ACC112 (cell line): ENCODE results near the gene ZMPSTE24.

Experiments
- H2AFZ ChIP-seq: fragments of 200-600 bp; sonication (generic); one replicate; pipeline ENCODE4 v1.6.0; 2017; ENCODE audit warnings: antibody characterized with exemption, low read length; ENCODE audit not compliant: unreplicated experiment
- H3K27ac ChIP-seq: fragments of 200-600 bp; sonication (generic); 2 replicates; pipeline ENCODE4 v1.5.1; 2014; ENCODE audit warnings: low read depth, mild to moderate bottlenecking, antibody characterized with exemption, low read length, moderate library complexity
- H3K27me3 ChIP-seq: fragments of 200-600 bp; sonication (generic); 2 replicates; pipeline ENCODE4 v1.6.1; 2014; ENCODE audit warnings: mild to moderate bottlenecking, antibody characterized with exemption, low read length, moderate library complexity, mixed read lengths; ENCODE audit not compliant: insufficient read depth
- H3K36me3 ChIP-seq: fragments of 200-600 bp; sonication (generic); 2 replicates; pipeline ENCODE4 v1.6.1; 2016; ENCODE audit warnings: mild to moderate bottlenecking, antibody characterized with exemption, low read length, moderate library complexity, mixed read lengths; ENCODE audit not compliant: insufficient read depth
- H3K4me1 ChIP-seq: fragments of 200-600 bp; sonication (generic); one replicate; pipeline ENCODE4 v1.6.1; 2016; ENCODE audit warnings: low read length, mixed read lengths; ENCODE audit not compliant: insufficient read depth, unreplicated experiment, control insufficient read depth
- H3K4me3 ChIP-seq: fragments of 200-600 bp; sonication (generic); 2 replicates; pipeline ENCODE4 v1.5.1; 2014; ENCODE audit warnings: mild to moderate bottlenecking, low read depth, low read length
- H3K79me2 ChIP-seq: fragments of 200-600 bp; sonication (generic); one replicate; pipeline ENCODE4 v1.6.0; 2016; ENCODE audit warnings: low read length; ENCODE audit not compliant: control insufficient read depth, unreplicated experiment, insufficient read depth

Gene ZMPSTE24

GRCh38 chr1:40258445-40258769, 371 bp downstream of the ZMPSTE24 start:
- no peaks in the 10 kb centered on the region for H3K27me3 ChIP-seq
- peak overlapping the region; percentile 62 for H2AFZ ChIP-seq
- peaks cover 60% of the 10 kb centered on the region for H3K79me2 ChIP-seq
- H3K4me3 ChIP-seq: peak overlapping the region; percentile 90
- H3K4me1 ChIP-seq: peaks cover 22% of the 10 kb centered on the region
- peaks cover 26% of the 10 kb centered on the region for H3K36me3 ChIP-seq
- peak overlapping the region; percentile 59 for H3K27ac ChIP-seq

GRCh38 chr1:40264354-40264781, 6.3 kb downstream of the ZMPSTE24 start:
- Histone ChIP-seq H3K27ac (no peak overlapping the region), H3K27me3 (no peaks in the 10 kb centered on the region), H3K79me2 (peaks cover 31% of the 10 kb centered on the region), H3K4me3 (no peak overlapping the region), H3K4me1 (peaks cover 35% of the 10 kb centered on the region), H2AFZ (no peak overlapping the region), H3K36me3 (peaks cover 37% of the 10 kb centered on the region)

GRCh38 chr1:40265298-40265697, 7.3 kb downstream of the ZMPSTE24 start:
- H3K27ac ChIP-seq: peak overlapping the region; percentile 99; the same call in 1 of the 2 replicates
- peaks cover 23% of the 10 kb centered on the region for H3K79me2 ChIP-seq
- H3K27me3 ChIP-seq: no peaks in the 10 kb centered on the region
- H3K4me1 ChIP-seq: peaks cover 33% of the 10 kb centered on the region
- H2AFZ ChIP-seq: no peak overlapping the region
- H3K4me3 ChIP-seq: no peak overlapping the region
- H3K36me3 ChIP-seq: peaks cover 35% of the 10 kb centered on the region

GRCh38 chr1:40265919-40266318, 7.9 kb downstream of the ZMPSTE24 start:
- Histone ChIP-seq H3K27ac (peak overlapping the region; percentile 99), H2AFZ (no peak overlapping the region), H3K4me3 (no peak overlapping the region), H3K4me1 (peaks cover 31% of the 10 kb centered on the region), H3K36me3 (peaks cover 34% of the 10 kb centered on the region), H3K27me3 (no peaks in the 10 kb centered on the region), H3K79me2 (peaks cover 17% of the 10 kb centered on the region)

- Histone ChIP-seq H3K27ac (peak overlapping the region; percentile 99), H3K27me3 (no peaks in the 10 kb centered on the region), H3K79me2 (peaks cover 14% of the 10 kb centered on the region), H3K36me3 (peaks cover 35% of the 10 kb centered on the region), H3K4me3 (no peak overlapping the region), H2AFZ (no peak overlapping the region), H3K4me1 (peaks cover 31% of the 10 kb centered on the region)
These were observed 8.9 kb downstream of the ZMPSTE24 start for GRCh38 chr1:40266786-40267535.

- Histone ChIP-seq H2AFZ (no peak overlapping the region), H3K36me3 (peaks cover 37% of the 10 kb centered on the region), H3K79me2 (peaks cover 12% of the 10 kb centered on the region), H3K4me3 (no peak overlapping the region), H3K4me1 (peaks cover 31% of the 10 kb centered on the region), H3K27me3 (no peaks in the 10 kb centered on the region), H3K27ac (peak overlapping the region; percentile 99)
These were observed 9.7 kb downstream of the ZMPSTE24 start for GRCh38 chr1:40267767-40268187.

GRCh38 chr1:40268211-40268610, 10.2 kb downstream of the ZMPSTE24 start:
- H3K36me3 ChIP-seq: peaks cover 35% of the 10 kb centered on the region
- H3K27me3 ChIP-seq: no peaks in the 10 kb centered on the region
- peaks cover 10% of the 10 kb centered on the region for H3K79me2 ChIP-seq
- H3K4me3 ChIP-seq: peak overlapping the region; percentile 25; the same call in 1 of the 2 replicates
- peaks cover 31% of the 10 kb centered on the region for H3K4me1 ChIP-seq
- H3K27ac ChIP-seq: peak overlapping the region; percentile 99
- H2AFZ ChIP-seq: no peak overlapping the region

GRCh38 chr1:40270152-40270834, 12.3 kb downstream of the ZMPSTE24 start:
- Histone ChIP-seq H3K4me3 (no peak overlapping the region), H3K79me2 (peaks cover 10% of the 10 kb centered on the region), H3K27ac (peak overlapping the region; percentile 16), H3K36me3 (peaks cover 42% of the 10 kb centered on the region), H3K27me3 (no peaks in the 10 kb centered on the region), H3K4me1 (peaks cover 31% of the 10 kb centered on the region), H2AFZ (no peak overlapping the region)

GRCh38 chr1:40272653-40273213, 14.7 kb downstream of the ZMPSTE24 start:
- H3K4me1 ChIP-seq: peaks cover 12% of the 10 kb centered on the region
- H3K36me3 ChIP-seq: peaks cover 49% of the 10 kb centered on the region
- H3K27ac ChIP-seq: no peak overlapping the region
- peaks cover 5% of the 10 kb centered on the region for H3K79me2 ChIP-seq
- no peak overlapping the region for H2AFZ ChIP-seq
- no peaks in the 10 kb centered on the region for H3K27me3 ChIP-seq
- H3K4me3 ChIP-seq: no peak overlapping the region

GRCh38 chr1:40273547-40274166, 15.6 kb downstream of the ZMPSTE24 start:
- Histone ChIP-seq H3K79me2 (peaks cover 5% of the 10 kb centered on the region), H3K27ac (no peak overlapping the region), H3K4me3 (no peak overlapping the region), H3K27me3 (no peaks in the 10 kb centered on the region), H2AFZ (no peak overlapping the region), H3K4me1 (peaks cover 5% of the 10 kb centered on the region), H3K36me3 (peaks cover 43% of the 10 kb centered on the region)
